ENCODE data around the gene RHEB.

Gene RHEB

GRCh38 chr7:151507806-151508205 lies 11.9 kb downstream of the RHEB start:
- no peaks in the 10 kb centered on the region for H3K9me3 ChIP-seq
- TF ChIP-seq CTCF (IDR thresholded peaks at IDR 0.05; ENCODE audit: low read depth, low read length) = no peak

GRCh38 chr7:151506901-151507382 lies 12.8 kb downstream of the RHEB start:
- H3K4me1 ChIP-seq = no peaks in the 10 kb centered on the region

More at GRCh38 chr7:151507806-151508205, 11.9 kb downstream of the RHEB start:
- Histone ChIP-seq H3K4me1 (no peaks in the 10 kb centered on the region), H3K36me3 (peaks cover 5% of the 10 kb centered on the region; the same call in 1 of the 2 replicates), H3K4me3 (ENCODE audit: low read depth, low read length) (no peak overlapping the region), H3K27me3 (no peaks in the 10 kb centered on the region)
- DNase-seq = no peak

GRCh38 chr7:151505836-151506468 lies 13.7 kb downstream of the RHEB start:
- TF ChIP-seq CTCF (IDR thresholded peaks at IDR 0.05; ENCODE audit: low read depth, low read length) = no peak
- no peaks in the 10 kb centered on the region for H3K9me3 ChIP-seq
- H3K4me1 ChIP-seq = no peaks in the 10 kb centered on the region
- peaks cover 5% of the 10 kb centered on the region; the same call in 1 of the 2 replicates for H3K36me3 ChIP-seq
- H3K4me3 ChIP-seq (ENCODE audit: low read depth, low read length) = no peak overlapping the region
- no peak for DNase-seq
- H3K27me3 ChIP-seq = no peaks in the 10 kb centered on the region

More at GRCh38 chr7:151506901-151507382, 12.8 kb downstream of the RHEB start:
- Histone ChIP-seq H3K27me3 (no peaks in the 10 kb centered on the region), H3K36me3 (peaks cover 5% of the 10 kb centered on the region; the same call in 1 of the 2 replicates), H3K4me3 (ENCODE audit: low read depth, low read length) (no peak overlapping the region), H3K9me3 (no peaks in the 10 kb centered on the region)
- peak; percentile 32 for TF ChIP-seq CTCF (IDR thresholded peaks at IDR 0.05; ENCODE audit: low read depth, low read length)
- DNase-seq = no peak

- no peak for TF ChIP-seq CTCF (IDR thresholded peaks at IDR 0.05; ENCODE audit: low read depth, low read length)
- no peaks in the 10 kb centered on the region for H3K27me3 ChIP-seq
- no peaks in the 10 kb centered on the region for H3K4me1 ChIP-seq
- no peak for DNase-seq
- H3K9me3 ChIP-seq = no peaks in the 10 kb centered on the region
- peaks cover 5% of the 10 kb centered on the region; the same call in 1 of the 2 replicates for H3K36me3 ChIP-seq
- H3K4me3 ChIP-seq (ENCODE audit: low read depth, low read length) = no peak overlapping the region
Measured at GRCh38 chr7:151505433-151505832, 14.3 kb downstream of the RHEB start.

GRCh38 chr7:151504715-151505326 lies 14.9 kb downstream of the RHEB start:
- H3K4me3 ChIP-seq (ENCODE audit: low read depth, low read length) = no peak overlapping the region
- H3K9me3 ChIP-seq = no peaks in the 10 kb centered on the region
- no peaks in the 10 kb centered on the region for H3K27me3 ChIP-seq
- DNase-seq = no peak
- H3K36me3 ChIP-seq = peaks cover 5% of the 10 kb centered on the region; the same call in 1 of the 2 replicates
- no peak for TF ChIP-seq CTCF (IDR thresholded peaks at IDR 0.05; ENCODE audit: low read depth, low read length)
- no peaks in the 10 kb centered on the region for H3K4me1 ChIP-seq
